Ishikawa (cell line): ENCODE data around the gene MRPS11.

Experiments used
- CEBPB ChIP-seq: IDR thresholded peaks from 2 replicates; pipeline ENCODE4 v1.6.1; 2012
- CREB1 ChIP-seq: IDR thresholded peaks from 2 replicates; pipeline ENCODE4 v1.6.1; 2012; ENCODE audit warnings: low read depth
- EGR1 ChIP-seq: IDR thresholded peaks from 2 replicates; pipeline ENCODE4 v1.6.1; 2012
- EP300 ChIP-seq: IDR thresholded peaks from 2 replicates; pipeline ENCODE4 v1.6.1; 2012; ENCODE audit warnings: borderline replicate concordance
- FOXM1 ChIP-seq: IDR thresholded peaks from 2 replicates; pipeline ENCODE4 v1.6.1; 2012; ENCODE audit warnings: low read depth, borderline replicate concordance
- NFIC ChIP-seq: IDR thresholded peaks from 2 replicates; pipeline ENCODE4 v1.6.1; 2012
- RAD21 ChIP-seq: IDR thresholded peaks from 2 replicates; pipeline ENCODE4 v1.6.1; 2012; ENCODE audit warnings: low read depth
- TAF1 ChIP-seq: IDR thresholded peaks from 2 replicates; pipeline ENCODE4 v1.6.1; 2012; ENCODE audit warnings: low read depth, mild to moderate bottlenecking
- TCF12 ChIP-seq: IDR thresholded peaks from 2 replicates; pipeline ENCODE4 v1.6.1; 2012; ENCODE audit warnings: low read depth
- TEAD4 ChIP-seq: IDR thresholded peaks from 2 replicates; pipeline ENCODE4 v1.6.1; 2012
- YY1 ChIP-seq: IDR thresholded peaks from 2 replicates; pipeline ENCODE4 v1.6.1; 2012; ENCODE audit warnings: low read depth
- ZBTB7A ChIP-seq: IDR thresholded peaks from 2 replicates; pipeline ENCODE4 v1.6.1; 2012; ENCODE audit warnings: low read depth
- TF ChIP-seq, protein P1 (sequence below): IDR thresholded peaks from 2 replicates; pipeline ENCODE4 v1.6.1; 2012; ENCODE audit warnings: low read depth, mild to moderate bottlenecking
- TF ChIP-seq, protein P2 (sequence below): IDR thresholded peaks from 2 replicates; pipeline ENCODE4 v1.6.1; 2012
- TF ChIP-seq, protein P3 (sequence below): IDR thresholded peaks from 2 replicates; pipeline ENCODE4 v1.6.1; 2012

Gene MRPS11

DNA sequence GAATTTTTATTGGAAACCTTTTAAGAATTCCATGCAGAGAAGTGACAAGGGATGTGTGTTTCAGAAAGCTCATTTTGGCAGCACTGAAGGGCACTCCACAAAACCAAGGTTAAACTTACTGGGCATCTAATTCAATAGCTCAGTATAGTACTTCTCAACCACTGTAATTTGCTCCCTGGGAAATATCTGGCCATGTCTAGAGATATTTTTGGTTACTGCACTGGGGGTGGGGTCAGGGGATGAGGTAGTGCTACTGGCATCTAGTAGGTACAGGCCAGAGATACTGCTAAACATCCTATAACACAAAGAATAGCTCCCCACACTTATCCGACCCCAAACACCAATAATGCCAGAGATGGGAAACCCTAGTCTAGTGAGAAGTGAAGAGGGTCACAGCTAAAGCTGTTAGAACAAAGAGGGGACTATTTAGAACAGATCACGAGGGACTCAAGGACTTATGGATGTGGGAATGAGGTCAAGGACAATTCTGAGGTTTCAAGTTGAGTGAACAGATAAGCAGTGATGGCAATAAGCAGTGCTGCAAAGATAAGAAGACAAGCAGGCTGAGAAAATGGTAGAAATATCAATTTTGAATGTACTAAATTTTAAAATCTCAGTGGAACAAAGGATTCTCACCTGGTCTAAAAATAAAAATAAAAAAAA, 3.5 kb upstream of the MRPS11 start:
- TF ChIP-seq, protein P1, sequence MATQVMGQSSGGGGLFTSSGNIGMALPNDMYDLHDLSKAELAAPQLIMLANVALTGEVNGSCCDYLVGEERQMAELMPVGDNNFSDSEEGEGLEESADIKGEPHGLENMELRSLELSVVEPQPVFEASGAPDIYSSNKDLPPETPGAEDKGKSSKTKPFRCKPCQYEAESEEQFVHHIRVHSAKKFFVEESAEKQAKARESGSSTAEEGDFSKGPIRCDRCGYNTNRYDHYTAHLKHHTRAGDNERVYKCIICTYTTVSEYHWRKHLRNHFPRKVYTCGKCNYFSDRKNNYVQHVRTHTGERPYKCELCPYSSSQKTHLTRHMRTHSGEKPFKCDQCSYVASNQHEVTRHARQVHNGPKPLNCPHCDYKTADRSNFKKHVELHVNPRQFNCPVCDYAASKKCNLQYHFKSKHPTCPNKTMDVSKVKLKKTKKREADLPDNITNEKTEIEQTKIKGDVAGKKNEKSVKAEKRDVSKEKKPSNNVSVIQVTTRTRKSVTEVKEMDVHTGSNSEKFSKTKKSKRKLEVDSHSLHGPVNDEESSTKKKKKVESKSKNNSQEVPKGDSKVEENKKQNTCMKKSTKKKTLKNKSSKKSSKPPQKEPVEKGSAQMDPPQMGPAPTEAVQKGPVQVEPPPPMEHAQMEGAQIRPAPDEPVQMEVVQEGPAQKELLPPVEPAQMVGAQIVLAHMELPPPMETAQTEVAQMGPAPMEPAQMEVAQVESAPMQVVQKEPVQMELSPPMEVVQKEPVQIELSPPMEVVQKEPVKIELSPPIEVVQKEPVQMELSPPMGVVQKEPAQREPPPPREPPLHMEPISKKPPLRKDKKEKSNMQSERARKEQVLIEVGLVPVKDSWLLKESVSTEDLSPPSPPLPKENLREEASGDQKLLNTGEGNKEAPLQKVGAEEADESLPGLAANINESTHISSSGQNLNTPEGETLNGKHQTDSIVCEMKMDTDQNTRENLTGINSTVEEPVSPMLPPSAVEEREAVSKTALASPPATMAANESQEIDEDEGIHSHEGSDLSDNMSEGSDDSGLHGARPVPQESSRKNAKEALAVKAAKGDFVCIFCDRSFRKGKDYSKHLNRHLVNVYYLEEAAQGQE = no peak
- no peak for TF ChIP-seq CEBPB
- TF ChIP-seq CREB1 = no peak
- TF ChIP-seq, protein P2, sequence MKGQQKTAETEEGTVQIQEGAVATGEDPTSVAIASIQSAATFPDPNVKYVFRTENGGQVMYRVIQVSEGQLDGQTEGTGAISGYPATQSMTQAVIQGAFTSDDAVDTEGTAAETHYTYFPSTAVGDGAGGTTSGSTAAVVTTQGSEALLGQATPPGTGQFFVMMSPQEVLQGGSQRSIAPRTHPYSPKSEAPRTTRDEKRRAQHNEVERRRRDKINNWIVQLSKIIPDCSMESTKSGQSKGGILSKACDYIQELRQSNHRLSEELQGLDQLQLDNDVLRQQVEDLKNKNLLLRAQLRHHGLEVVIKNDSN = no peak
- TF ChIP-seq YY1 = no peak
- TF ChIP-seq, protein P3, sequence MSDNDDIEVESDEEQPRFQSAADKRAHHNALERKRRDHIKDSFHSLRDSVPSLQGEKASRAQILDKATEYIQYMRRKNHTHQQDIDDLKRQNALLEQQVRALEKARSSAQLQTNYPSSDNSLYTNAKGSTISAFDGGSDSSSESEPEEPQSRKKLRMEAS = no peak
- TF ChIP-seq TCF12 = no peak
- no peak for TF ChIP-seq TAF1
- no peak for TF ChIP-seq ZBTB7A

DNA sequence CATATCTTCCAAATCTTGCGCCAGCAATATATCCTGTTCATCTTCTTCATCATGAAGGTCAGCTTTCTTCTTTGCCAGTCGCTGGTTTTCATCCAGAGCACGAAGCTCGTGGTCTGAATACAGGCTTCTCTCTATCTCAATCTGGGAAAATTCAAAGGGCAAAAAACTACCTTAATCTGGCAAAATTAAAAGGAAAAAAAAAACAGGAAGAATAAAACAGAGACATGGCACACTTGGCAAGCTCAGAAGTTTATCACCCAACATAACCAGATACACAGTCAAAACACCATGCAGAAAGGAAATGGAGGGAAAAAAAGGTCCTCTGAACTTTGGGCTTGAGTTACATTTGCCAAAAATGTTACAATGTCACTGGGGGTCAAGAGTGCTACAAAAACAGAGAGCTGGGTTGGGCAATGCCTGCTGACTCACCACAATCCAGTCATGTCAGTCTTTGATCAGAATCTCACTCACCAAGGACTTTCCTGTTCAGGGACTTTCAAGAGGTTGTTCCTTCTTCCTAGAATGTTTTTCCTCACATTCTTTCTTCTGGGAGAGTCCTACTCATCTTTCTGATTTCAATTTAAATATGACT, 1.8 kb upstream of the MRPS11 start:
- no peak for TF ChIP-seq EGR1
- TF ChIP-seq RAD21 = no peak
- TF ChIP-seq EP300 = no peak
- no peak for TF ChIP-seq CEBPB
- TF ChIP-seq TAF1 = no peak
- TF ChIP-seq, protein P3 = no peak
- no peak for TF ChIP-seq TCF12

DNA sequence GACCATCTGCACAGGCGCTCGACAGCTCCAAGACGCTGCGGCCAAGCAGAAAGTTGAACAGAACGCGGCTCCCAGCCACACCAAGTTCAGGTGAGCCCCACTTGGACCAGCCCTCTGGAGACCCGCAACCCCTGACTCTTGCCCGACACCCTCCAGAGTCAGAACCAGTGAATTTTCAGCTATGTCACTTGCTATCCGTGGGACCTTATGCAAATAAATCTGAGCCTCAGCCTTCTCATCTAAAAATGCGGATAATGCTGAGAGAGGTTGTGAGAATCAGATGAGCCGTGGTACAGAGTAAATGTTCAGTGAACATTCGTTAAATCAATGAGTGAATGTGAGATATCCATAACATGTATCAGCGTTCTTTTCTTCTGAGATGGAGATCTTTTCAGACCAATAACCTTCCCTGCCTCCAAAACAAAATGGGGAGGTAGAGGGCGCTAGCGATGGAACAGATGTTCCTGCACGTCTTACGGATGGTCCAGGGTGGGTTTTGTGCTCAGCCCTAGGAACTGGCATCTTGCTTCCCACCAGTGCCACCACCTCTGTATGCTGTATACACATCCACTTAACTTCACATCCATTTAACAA, 524 bp downstream of the MRPS11 start:
- TF ChIP-seq TEAD4 (no peak), ZBTB7A (no peak), FOXM1 (no peak), RAD21 (no peak), CEBPB (no peak), EP300 (no peak), YY1 (no peak), TAF1 (no peak), EGR1 (no peak), CREB1 (no peak), NFIC (no peak), TCF12 (no peak)
- TF ChIP-seq, protein P3 = no peak
- TF ChIP-seq, protein P1 = no peak
- TF ChIP-seq, protein P2 = no peak

DNA sequence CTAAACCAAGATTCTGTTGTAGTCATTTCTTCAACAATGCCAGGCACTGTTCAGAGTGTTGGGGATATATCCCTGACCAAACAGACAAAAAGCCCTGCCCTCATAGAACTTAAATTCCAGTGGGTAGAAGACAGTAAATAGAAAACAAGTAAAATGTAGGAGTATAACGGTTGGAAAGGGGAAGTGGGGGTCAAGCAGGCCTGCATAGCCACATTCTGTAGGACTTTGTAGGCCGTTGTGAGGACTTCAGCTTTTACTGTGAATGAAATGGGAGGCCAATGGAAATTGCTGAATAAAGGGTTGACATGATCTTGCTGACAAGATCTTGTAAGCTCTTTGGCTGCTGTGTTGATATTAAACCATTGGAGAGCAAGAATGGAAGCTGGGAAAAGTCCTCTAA, 1.8 kb downstream of the MRPS11 start:
- no peak for TF ChIP-seq TCF12
- TF ChIP-seq RAD21 = no peak
- TF ChIP-seq YY1 = no peak
- TF ChIP-seq, protein P3 = no peak
- TF ChIP-seq FOXM1 = no peak
- TF ChIP-seq EGR1 = no peak
- TF ChIP-seq CEBPB = no peak
- TF ChIP-seq, protein P1 = no peak
- TF ChIP-seq CREB1 = no peak
- TF ChIP-seq, protein P2 = no peak
- no peak for TF ChIP-seq TAF1
- no peak for TF ChIP-seq EP300
- TF ChIP-seq ZBTB7A = no peak
- TF ChIP-seq NFIC = no peak
- TF ChIP-seq TEAD4 = no peak
